RWPE2 (cell line): Measurements from ENCODE around the gene PEX6.

Experiments used
- ATAC-seq: fragments of 200-7000 bp; cut with Tn5 transposase; 3 replicates; pipeline ENCODE4 v1.9.1; 2021; ENCODE audit warnings: low read depth
- DNase-seq: peaks from one replicate; pipeline ENCODE4 v3.0.0-alpha.2; 2020; ENCODE audit warnings: low spot score
- H3K27ac ChIP-seq: fragments of 450-650 bp; 2 replicates; pipeline ENCODE4 v1.5.1; 2017; ENCODE audit warnings: mild to moderate bottlenecking; ENCODE audit not compliant: poor library complexity, severe bottlenecking
- H3K27me3 ChIP-seq: fragments of 250-450 bp; sonication (Bioruptor Pico); 2 replicates; pipeline ENCODE4 v1.5.1; 2021; ENCODE audit warnings: mild to moderate bottlenecking, moderate library complexity; ENCODE audit not compliant: insufficient read depth, poor library complexity, severe bottlenecking
- H3K36me3 ChIP-seq: fragments of 250-450 bp; sonication (Bioruptor Pico); 2 replicates; pipeline ENCODE4 v1.5.1; 2020; ENCODE audit warnings: low read depth, mild to moderate bottlenecking, moderate library complexity
- H3K4me1 ChIP-seq: fragments of 250-450 bp; sonication (Bioruptor Pico); 2 replicates; pipeline ENCODE4 v1.5.1; 2021; ENCODE audit warnings: mild to moderate bottlenecking, moderate library complexity; ENCODE audit not compliant: insufficient read depth, poor library complexity, severe bottlenecking
- H3K4me3 ChIP-seq: fragments of 250-450 bp; sonication (Bioruptor Pico); 2 replicates; pipeline ENCODE4 v1.5.1; 2021; ENCODE audit warnings: mild to moderate bottlenecking, moderate library complexity; ENCODE audit not compliant: severe bottlenecking
- H3K9me3 ChIP-seq: fragments of 250-450 bp; sonication (Bioruptor Pico); 2 replicates; pipeline ENCODE4 v1.5.1; 2021; ENCODE audit warnings: mild to moderate bottlenecking, moderate library complexity; ENCODE audit not compliant: severe bottlenecking
- TF ChIP-seq, protein P1 (sequence below): fragments of 450-650 bp; IDR thresholded peaks from one replicate; pipeline ENCODE4 v1.5.1; 2017; ENCODE audit warnings: mild to moderate bottlenecking, moderate library complexity; ENCODE audit not compliant: poor library complexity, severe bottlenecking

The PEX6 gene

DNA sequence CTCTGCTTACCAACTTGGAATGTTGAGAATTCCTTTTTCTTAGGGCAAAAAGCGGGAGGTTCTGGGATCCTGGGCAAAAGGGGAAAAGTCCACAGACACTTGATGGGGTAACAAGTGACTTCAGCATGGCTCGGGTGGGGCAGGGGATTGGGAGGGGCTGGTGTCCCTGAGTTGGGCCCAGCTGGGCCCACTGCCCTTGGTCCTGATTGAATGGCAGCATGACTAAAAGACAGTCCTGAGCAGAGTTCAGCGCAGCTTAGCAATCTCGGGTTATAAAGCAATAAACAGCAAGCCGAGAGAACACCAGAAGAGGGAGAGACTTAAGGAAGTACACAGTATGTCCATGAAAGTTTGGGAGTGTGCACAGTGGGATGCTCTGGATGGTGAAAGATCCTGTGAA, 10.9 kb upstream of the PEX6 start:
- TF ChIP-seq, protein P1, sequence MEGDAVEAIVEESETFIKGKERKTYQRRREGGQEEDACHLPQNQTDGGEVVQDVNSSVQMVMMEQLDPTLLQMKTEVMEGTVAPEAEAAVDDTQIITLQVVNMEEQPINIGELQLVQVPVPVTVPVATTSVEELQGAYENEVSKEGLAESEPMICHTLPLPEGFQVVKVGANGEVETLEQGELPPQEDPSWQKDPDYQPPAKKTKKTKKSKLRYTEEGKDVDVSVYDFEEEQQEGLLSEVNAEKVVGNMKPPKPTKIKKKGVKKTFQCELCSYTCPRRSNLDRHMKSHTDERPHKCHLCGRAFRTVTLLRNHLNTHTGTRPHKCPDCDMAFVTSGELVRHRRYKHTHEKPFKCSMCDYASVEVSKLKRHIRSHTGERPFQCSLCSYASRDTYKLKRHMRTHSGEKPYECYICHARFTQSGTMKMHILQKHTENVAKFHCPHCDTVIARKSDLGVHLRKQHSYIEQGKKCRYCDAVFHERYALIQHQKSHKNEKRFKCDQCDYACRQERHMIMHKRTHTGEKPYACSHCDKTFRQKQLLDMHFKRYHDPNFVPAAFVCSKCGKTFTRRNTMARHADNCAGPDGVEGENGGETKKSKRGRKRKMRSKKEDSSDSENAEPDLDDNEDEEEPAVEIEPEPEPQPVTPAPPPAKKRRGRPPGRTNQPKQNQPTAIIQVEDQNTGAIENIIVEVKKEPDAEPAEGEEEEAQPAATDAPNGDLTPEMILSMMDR, result no peak
- no peak for ATAC-seq
- Histone ChIP-seq H3K27ac (no peak overlapping the region), H3K9me3 (no peaks in the 10 kb centered on the region), H3K36me3 (peaks cover 35% of the 10 kb centered on the region), H3K27me3 (no peaks in the 10 kb centered on the region), H3K4me3 (no peak overlapping the region), H3K4me1 (peaks cover 4% of the 10 kb centered on the region)
- no peak for DNase-seq

DNA sequence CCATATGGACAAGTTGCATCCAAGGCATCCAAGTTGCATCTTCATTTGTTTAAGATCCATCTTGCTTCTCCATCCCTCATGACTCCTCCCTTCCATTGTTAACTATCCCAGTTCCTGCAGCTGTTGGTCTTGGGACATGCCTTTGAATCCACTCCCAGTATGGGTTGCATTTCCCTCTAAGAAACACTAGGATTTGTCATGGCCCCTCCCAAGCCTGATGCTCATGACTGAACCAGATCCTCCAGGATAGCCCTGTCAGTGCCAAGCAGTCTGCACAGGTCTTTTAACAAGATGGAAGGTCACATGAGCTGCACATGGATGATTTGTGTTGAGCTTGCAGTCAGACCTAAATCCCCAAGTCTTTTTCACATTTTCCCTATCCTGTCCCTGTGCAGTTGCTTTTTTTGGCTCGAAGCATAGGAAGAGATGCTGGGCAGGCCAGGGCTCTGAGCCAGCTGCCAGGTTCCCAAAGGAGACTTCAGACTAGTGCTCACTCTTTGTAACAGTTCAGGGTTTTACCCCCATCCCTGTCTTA, 9.6 kb upstream of the PEX6 start:
- Histone ChIP-seq H3K27me3 (no peaks in the 10 kb centered on the region), H3K4me1 (peaks cover 4% of the 10 kb centered on the region), H3K36me3 (peaks cover 35% of the 10 kb centered on the region), H3K9me3 (no peaks in the 10 kb centered on the region), H3K4me3 (no peak overlapping the region), H3K27ac (no peak overlapping the region)
- TF ChIP-seq, protein P1, result no peak
- DNase-seq (no peak), ATAC-seq (no peak)

DNA sequence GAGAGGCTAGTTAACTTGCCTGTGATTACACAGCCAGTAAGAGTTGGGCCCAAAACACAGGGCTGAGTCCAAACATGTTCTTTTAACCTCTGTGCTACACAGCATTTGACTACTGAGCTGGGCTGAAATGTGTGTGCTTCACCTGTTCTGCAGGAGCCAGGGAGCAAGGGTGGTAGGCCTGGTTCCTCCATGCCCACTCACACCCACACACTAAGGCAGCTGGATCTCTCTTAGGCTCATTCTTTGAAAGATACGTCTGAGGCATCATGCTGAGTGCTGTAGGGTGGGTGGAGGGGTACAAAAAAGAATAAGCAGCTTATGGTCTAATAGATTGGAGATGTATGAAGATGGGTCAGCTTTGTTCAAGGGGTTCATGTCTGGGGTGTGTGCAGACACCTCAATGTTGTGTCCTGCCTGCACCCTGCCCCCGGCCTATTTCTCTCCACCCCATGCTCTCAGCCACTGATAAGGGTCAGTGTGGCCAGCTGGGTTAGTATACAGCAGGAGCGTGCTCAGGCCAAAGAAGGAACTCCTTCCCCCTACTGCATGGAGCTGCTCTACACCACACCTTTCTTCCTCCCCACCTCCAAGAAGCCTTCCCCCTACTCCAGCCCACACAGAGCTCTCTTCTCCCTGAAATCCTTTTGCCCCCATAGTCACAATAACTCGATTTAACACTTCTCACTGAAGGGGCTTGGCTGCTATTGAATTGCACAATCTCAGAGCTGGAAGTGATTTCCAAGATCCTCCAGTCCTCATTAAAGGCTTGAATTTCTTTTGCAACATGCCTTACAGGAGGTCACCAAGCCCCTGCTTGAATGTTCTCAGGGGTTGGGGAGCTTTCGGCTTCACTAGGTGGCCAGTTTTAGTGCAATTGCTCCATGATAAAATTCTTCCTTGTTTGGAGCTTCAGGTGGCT, 8.8 kb upstream of the PEX6 start:
- Histone ChIP-seq H3K36me3 (peaks cover 35% of the 10 kb centered on the region), H3K27me3 (no peaks in the 10 kb centered on the region), H3K4me1 (peaks cover 4% of the 10 kb centered on the region), H3K4me3 (no peak overlapping the region), H3K9me3 (no peaks in the 10 kb centered on the region), H3K27ac (no peak overlapping the region)
- ATAC-seq (no peak), DNase-seq (no peak)
- TF ChIP-seq, protein P1, result no peak

DNA sequence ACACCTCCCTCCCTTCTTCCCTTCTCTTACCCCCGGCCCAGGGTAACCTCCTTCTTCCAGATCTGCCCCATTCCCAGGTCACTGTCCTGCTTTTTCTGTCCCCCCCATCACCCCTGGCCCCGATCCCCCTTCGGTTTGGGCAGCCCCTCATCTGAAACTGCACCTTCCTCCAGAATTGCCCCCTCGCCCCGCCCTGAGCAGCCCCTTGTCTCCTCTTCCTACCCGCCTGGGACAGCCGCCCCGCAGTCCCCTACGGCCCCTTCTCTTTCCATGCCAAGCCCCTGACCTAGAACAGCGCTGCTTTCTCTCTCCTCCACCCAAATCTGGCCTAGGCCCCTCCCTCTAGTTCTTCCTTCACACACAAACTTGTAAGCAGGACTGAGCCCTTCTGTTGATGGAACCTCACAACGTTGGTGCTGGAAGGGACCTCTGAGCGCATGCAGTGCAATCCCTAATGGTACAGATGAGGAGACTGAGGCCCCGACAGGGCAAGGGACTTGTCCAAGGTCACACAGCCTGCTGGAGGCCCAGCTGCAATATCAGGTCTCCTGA, 6.0 kb upstream of the PEX6 start:
- peak overlapping the region; percentile 77 for H3K4me3 ChIP-seq
- TF ChIP-seq, protein P1, result no peak
- H3K36me3 ChIP-seq, result peaks cover 20% of the 10 kb centered on the region
- peak overlapping the region; percentile 23 for H3K27ac ChIP-seq
- no peak for DNase-seq
- no peaks in the 10 kb centered on the region for H3K9me3 ChIP-seq
- peaks cover 4% of the 10 kb centered on the region for H3K4me1 ChIP-seq
- no peak for ATAC-seq
- H3K27me3 ChIP-seq, result no peaks in the 10 kb centered on the region
